NOMO-1 treated with dmso at 0.1 percent for 144 hours (cell line): ENCODE data around the gene SEM1.
"Not testable (repeated sequence)": the region's sequence is repeated elsewhere in the genome, so short reads cannot be mapped to it uniquely, and the experiment has no call there.

Experiments
- DNase-seq: peaks from one replicate; lab custom pipeline; 2025; ENCODE audit not compliant: unreplicated experiment; lab: John Stamatoyannopoulos, UW

SEM1 gene

GRCh38 chr7:96664793-96665192, 44.9 kb downstream of the SEM1 start:
- no peak for DNase-seq

- no peak for DNase-seq
These were observed 45.7 kb downstream of the SEM1 start for GRCh38 chr7:96663871-96664445.

GRCh38 chr7:96663457-96663856, 46.2 kb downstream of the SEM1 start:
- DNase-seq: no peak

GRCh38 chr7:96662151-96662550, 47.5 kb downstream of the SEM1 start:
- DNase-seq: not testable (repeated sequence)

GRCh38 chr7:96658022-96658412, 51.6 kb downstream of the SEM1 start:
- DNase-seq: no peak

GRCh38 chr7:96657347-96658021, 52.2 kb downstream of the SEM1 start:
- no peak for DNase-seq

GRCh38 chr7:96655956-96656355, 53.7 kb downstream of the SEM1 start:
- DNase-seq: no peak

GRCh38 chr7:96654630-96655188, 54.9 kb downstream of the SEM1 start:
- no peak for DNase-seq

GRCh38 chr7:96649981-96650380, 59.7 kb downstream of the SEM1 start:
- no peak for DNase-seq

- DNase-seq: no peak
These were observed 60.9 kb downstream of the SEM1 start for GRCh38 chr7:96648784-96649183.

- DNase-seq: no peak
These were observed 61.9 kb downstream of the SEM1 start for GRCh38 chr7:96647733-96648132.

GRCh38 chr7:96645084-96645483, 64.6 kb downstream of the SEM1 start:
- no peak for DNase-seq

- DNase-seq: not testable (repeated sequence)
These were observed 66.2 kb downstream of the SEM1 start for GRCh38 chr7:96643436-96643835.

GRCh38 chr7:96640054-96640453, 69.6 kb downstream of the SEM1 start:
- DNase-seq: no peak
